Caco-2 (cell line): ENCODE results near the gene TXNDC5. TPM values are rescaled to one million over a fixed set of nuclear protein-coding genes. Genes with fewer than 3 reads are reported as not detected.
A peak's percentile ranks its signal among the peaks of the same experiment; 100 is the strongest.

ENCODE experiments used
- BruUV-seq: library from RNA; stranded (reverse); fragments of 400-500 nt; replicated peaks from 2 replicates; lab custom pipeline; 2021; lab: Mats Ljungman, UMichigan
- CTCF ChIA-PET: fragments of 300-600 bp; sonication (Branson Sonifier 250); formaldehyde crosslinking; loops from one replicate; lab custom pipeline; 2022; ENCODE audit warnings: antibody characterized with exemption; lab: Charles Lee
- POLR2A ChIA-PET: fragments of 300-600 bp; sonication (Branson Sonifier 250); formaldehyde crosslinking; loops from one replicate; lab custom pipeline; 2022; ENCODE audit warnings: antibody characterized with exemption; lab: Charles Lee
- DNase-seq, 2 experiments: peaks; one replicate each; pipeline versions ENCODE4 v3.0.0 to v3.0.0-alpha.2; 2020 to 2022
- H3K27me3 ChIP-seq: replicated peaks from 2 replicates; pipeline ENCODE4 v1.6.0; 2011; ENCODE audit warnings: low read length; ENCODE audit not compliant: control insufficient read depth, insufficient read depth
- H3K36me3 ChIP-seq: 2 replicates; pipeline ENCODE4 v1.5.1; 2011; ENCODE audit warnings: low read length; ENCODE audit not compliant: control insufficient read depth, insufficient read depth
- H3K4me1 ChIP-seq: fragments of 250-450 bp; sonication (Bioruptor Pico); 2 replicates; pipeline ENCODE4 v1.5.1; 2020; ENCODE audit warnings: mild to moderate bottlenecking
- H3K4me3 ChIP-seq: 2 replicates; pipeline ENCODE4 v1.5.1; 2011; ENCODE audit warnings: low read depth, mild to moderate bottlenecking, control low read depth, low read length
- H3K9me3 ChIP-seq: fragments of 250-450 bp; sonication (Bioruptor Pico); 2 replicates; pipeline ENCODE4 v1.5.1; 2020; ENCODE audit warnings: mild to moderate bottlenecking, moderate library complexity
- H3K27ac Mint-ChIP-seq: one replicate; pipeline ENCODE4 v1.8.0; 2022; ENCODE audit warnings: mixed read lengths; ENCODE audit not compliant: unreplicated experiment
- H3K27me3 Mint-ChIP-seq: one replicate; pipeline ENCODE4 v1.8.0; 2022; ENCODE audit warnings: mixed read lengths; ENCODE audit not compliant: insufficient read depth, unreplicated experiment
- H3K36me3 Mint-ChIP-seq: one replicate; pipeline ENCODE4 v1.8.0; 2022; ENCODE audit warnings: mild to moderate bottlenecking, mixed read lengths; ENCODE audit not compliant: insufficient read depth, unreplicated experiment
- H3K4me1 Mint-ChIP-seq: one replicate; pipeline ENCODE4 v1.8.0; 2022; ENCODE audit warnings: low read depth, mixed read lengths; ENCODE audit not compliant: unreplicated experiment
- H3K4me3 Mint-ChIP-seq: one replicate; pipeline ENCODE4 v1.8.0; 2022; ENCODE audit warnings: mild to moderate bottlenecking, moderate library complexity, mixed read lengths; ENCODE audit not compliant: unreplicated experiment
- H3K9me3 Mint-ChIP-seq: one replicate; pipeline ENCODE4 v1.8.0; 2022; ENCODE audit warnings: mixed read lengths; ENCODE audit not compliant: unreplicated experiment
- CTCF ChIP-seq, 2 experiments: fragments of 200-600 bp in 1 of 2; IDR thresholded peaks; 1 replicate in 1 of 2; 2 replicates in 1 of 2; pipeline versions ENCODE4 v1.5.1 to v1.8.0; 2011 to 2022; ENCODE audit warnings: antibody characterized with exemption in 1 of 2, control low read depth in 1 of 2, inconsistent platforms in 1 of 2, low read depth in 1 of 2, low read length in 1 of 2, mild to moderate bottlenecking in 1 of 2, moderate library complexity in 1 of 2; ENCODE audit not compliant: insufficient read depth in 1 of 2, severe bottlenecking in 1 of 2, unreplicated experiment in 1 of 2
- intact Hi-C: fragments of 100-400 bp; cut with micrococcal nuclease; formaldehyde crosslinking; loops from one replicate; pipeline ENCODE4 v1.10.0; 2022; ENCODE audit not compliant: unreplicated experiment
- total RNA-seq: library from RNA; stranded (reverse); gene quantifications from 2 replicates; pipeline ENCODE4 v1.2.3, GENCODE V29; 2022

The TXNDC5 gene
- total RNA-seq, 1 experiment from 2014 or later = 117 TPM

GRCh38 chr6:7886132-7886531 lies 24.5 kb downstream of the TXNDC5 start:
- H3K4me3 ChIP-seq = no peak overlapping the region
- Mint-ChIP-seq H3K4me1 (no peaks in the 10 kb centered on the region), H3K27me3 (no peaks in the 10 kb centered on the region), H3K4me3 (no peak overlapping the region), H3K27ac (no peak overlapping the region), H3K9me3 (no peaks in the 10 kb centered on the region), H3K36me3 (peaks cover 74% of the 10 kb centered on the region)
- no peak for TF ChIP-seq CTCF (IDR thresholded peaks at IDR 0.05; ENCODE audit: insufficient read depth in 1 of 2, low read depth in 1 of 2, low read length in 1 of 2, severe bottlenecking in 1 of 2, unreplicated experiment in 1 of 2)
- H3K9me3 ChIP-seq = no peaks in the 10 kb centered on the region
- ChIA-PET POLR2A (no interaction called here), CTCF (no interaction called here)
- H3K4me1 ChIP-seq = no peaks in the 10 kb centered on the region
- DNase-seq = no peak
- intact Hi-C loops = no loop called here
- no peaks in the 10 kb centered on the region for H3K27me3 ChIP-seq
- H3K36me3 ChIP-seq = peaks cover 8% of the 10 kb centered on the region
- BruUV-seq = no TSS peak

- intact Hi-C loops = no loop called here
- no TSS peak for BruUV-seq
- ChIA-PET CTCF (no interaction called here), POLR2A (no interaction called here)
- H3K36me3 ChIP-seq = peaks cover 7% of the 10 kb centered on the region
- Mint-ChIP-seq H3K27ac (no peak overlapping the region), H3K4me1 (no peaks in the 10 kb centered on the region), H3K36me3 (peaks cover 54% of the 10 kb centered on the region), H3K9me3 (no peaks in the 10 kb centered on the region), H3K27me3 (no peaks in the 10 kb centered on the region), H3K4me3 (no peak overlapping the region)
- no peak for DNase-seq
- no peaks in the 10 kb centered on the region for H3K27me3 ChIP-seq
- no peak for TF ChIP-seq CTCF (IDR thresholded peaks at IDR 0.05; ENCODE audit: insufficient read depth in 1 of 2, low read depth in 1 of 2, low read length in 1 of 2, severe bottlenecking in 1 of 2, unreplicated experiment in 1 of 2)
- H3K9me3 ChIP-seq = no peaks in the 10 kb centered on the region
- no peaks in the 10 kb centered on the region for H3K4me1 ChIP-seq
- no peak overlapping the region for H3K4me3 ChIP-seq
Measured at GRCh38 chr6:7883381-7883780, 27.2 kb downstream of the TXNDC5 start.

GRCh38 chr6:7882505-7883257 lies 27.9 kb downstream of the TXNDC5 start:
- Histone ChIP-seq H3K36me3 (peaks cover 7% of the 10 kb centered on the region), H3K4me1 (no peaks in the 10 kb centered on the region), H3K9me3 (no peaks in the 10 kb centered on the region), H3K27me3 (no peaks in the 10 kb centered on the region), H3K4me3 (no peak overlapping the region)
- Mint-ChIP-seq H3K4me3 (no peak overlapping the region), H3K27me3 (no peaks in the 10 kb centered on the region), H3K27ac (no peak overlapping the region), H3K36me3 (peaks cover 54% of the 10 kb centered on the region), H3K4me1 (no peaks in the 10 kb centered on the region), H3K9me3 (no peaks in the 10 kb centered on the region)
- TF ChIP-seq CTCF (IDR thresholded peaks at IDR 0.05; ENCODE audit: insufficient read depth in 1 of 2, low read depth in 1 of 2, low read length in 1 of 2, severe bottlenecking in 1 of 2, unreplicated experiment in 1 of 2) = no peak
- DNase-seq = no peak
- BruUV-seq = TSS peak; percentile 56
- ChIA-PET CTCF (no interaction called here), POLR2A (no interaction called here)
- intact Hi-C loops = no loop called here
